Measurements from ENCODE around the gene CFAP221.

CFAP221 gene

DNA sequence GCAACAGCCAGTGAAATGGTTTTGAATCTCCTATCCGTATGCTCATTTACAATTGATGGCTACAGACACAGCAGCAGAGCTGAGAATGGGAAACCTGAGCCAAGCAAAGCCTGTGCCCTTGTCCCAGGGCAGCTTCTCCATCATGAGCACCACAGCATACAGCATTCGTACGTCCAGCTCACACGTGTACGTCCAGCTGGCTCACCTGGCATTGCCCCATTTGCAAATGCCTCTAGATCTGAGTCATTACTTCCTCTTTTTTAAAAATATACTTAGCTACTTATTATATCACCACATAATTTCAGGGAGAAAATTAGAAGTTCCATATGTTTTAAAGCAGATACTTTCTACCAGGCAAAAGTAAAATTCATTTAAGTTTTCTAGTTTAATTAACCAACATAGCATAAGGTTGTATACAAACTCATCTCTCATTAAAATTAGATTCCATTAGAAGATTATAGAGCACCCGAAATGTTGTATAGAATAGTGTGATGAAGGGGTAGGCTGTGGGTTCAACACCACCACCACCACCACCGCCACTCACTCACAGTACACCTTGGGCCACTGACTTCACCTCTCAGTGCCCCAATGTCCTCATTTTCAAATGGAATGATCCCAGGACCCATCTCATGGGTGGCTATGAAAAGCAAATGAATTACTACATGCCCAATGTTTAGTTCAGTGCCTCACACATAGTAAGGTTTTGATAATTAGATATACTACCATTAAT, 103.4 kb downstream of the CFAP221 start:
- DNase-seq, result no peak

DNA sequence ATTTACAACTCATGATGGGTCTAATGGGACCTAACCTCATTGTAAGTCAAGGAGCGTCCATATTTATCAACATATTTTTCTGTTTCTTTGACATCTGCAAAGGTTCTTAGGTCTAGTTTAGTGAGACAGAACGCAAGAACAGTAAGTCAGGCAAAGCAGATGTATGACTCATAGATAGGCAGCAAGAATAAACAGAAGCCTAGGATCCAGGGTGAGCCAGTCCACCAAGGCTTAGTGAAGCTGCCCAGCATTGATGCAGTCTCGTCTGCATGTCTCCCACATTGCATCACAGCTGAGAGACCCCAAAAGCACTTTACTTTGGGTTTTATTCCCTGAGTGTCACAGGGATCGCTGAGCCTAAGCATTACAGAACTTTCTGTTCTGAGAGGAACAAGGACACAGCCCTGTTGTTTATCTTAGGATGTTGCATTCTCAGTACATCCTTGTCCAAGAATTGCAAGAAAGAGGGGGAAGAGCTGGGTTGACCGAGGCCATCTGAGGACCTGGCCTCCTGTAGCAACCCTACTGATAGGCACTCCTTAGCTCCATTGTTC, 105.2 kb downstream of the CFAP221 start:
- no peak for DNase-seq

DNA sequence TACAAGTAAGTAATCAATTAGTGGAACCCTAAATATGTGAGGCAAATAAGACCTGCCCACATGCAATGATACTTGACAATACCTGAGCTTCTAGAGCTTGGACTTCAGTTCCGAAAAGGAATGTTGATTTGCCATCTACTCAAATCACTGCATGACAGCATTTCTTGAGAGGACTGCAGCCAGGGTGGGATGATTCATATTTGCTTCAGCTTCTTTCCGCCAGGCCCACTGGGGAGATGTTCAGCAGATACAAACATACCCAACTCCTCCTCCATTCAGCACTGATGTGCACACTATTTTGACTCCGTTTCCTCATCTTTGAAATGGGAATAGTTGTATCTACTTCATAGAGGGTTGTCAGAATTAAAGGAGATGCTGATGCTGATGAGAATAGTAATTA, 106.0 kb downstream of the CFAP221 start:
- no peak for DNase-seq

GRCh38 chr2:119650846-119651370, 106.7 kb downstream of the CFAP221 start:
- no peak for DNase-seq

DNA sequence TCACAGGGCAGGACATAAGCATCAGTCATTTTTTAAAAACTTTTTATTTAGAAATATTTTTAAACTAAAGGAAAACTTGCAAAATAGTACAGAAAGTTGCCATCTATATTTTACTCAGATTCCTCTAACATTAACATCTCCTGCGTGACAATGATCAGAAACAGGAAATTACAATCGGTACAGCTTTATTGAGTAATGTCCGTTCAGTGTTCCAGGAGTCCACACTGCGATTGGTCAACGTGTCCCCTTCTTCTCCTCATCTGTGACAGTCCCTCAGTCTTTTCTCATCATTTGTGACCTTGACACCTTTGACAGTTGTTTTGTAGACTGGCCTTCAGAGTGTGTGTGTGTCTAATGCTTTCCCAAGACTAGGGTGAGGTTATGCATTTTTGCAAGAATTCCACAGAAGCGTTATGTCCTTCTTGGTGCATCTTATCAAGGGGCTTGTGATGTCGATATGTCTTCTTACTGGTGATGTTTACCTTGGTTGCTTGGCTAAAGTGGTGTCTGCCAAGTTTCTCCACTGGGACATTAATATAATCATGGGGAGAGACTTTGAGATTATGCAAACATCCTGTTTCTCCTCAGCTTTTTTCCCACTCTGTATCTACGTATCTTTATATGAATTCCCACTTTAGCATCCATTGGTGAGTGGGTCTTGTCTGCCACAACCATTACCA, 113.4 kb downstream of the CFAP221 start:
- DNase-seq, result no peak

- DNase-seq, result peak; percentile 41
These were observed 115.5 kb downstream of the CFAP221 start for GRCh38 chr2:119659601-119660342.

DNA sequence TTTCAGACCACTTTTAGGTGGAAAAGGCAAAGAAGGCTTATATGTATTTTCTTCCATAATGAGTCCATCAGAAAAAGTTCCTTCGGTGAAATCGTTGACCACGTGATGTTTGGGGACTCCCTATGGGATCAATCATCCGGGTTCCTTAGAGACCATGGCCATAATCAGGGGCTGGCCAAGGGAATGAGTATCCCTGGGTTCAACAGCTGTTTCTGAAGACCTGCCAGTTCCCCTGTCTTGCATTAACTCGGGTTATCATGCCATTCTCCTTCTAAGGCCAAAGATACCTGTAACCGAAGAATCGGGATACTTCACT, 116.1 kb downstream of the CFAP221 start:
- DNase-seq, result no peak

GRCh38 chr2:119662297-119662696, 118.0 kb downstream of the CFAP221 start:
- no peak for DNase-seq

- no peak for DNase-seq
These were observed 124.3 kb downstream of the CFAP221 start for GRCh38 chr2:119668546-119668945.

DNA sequence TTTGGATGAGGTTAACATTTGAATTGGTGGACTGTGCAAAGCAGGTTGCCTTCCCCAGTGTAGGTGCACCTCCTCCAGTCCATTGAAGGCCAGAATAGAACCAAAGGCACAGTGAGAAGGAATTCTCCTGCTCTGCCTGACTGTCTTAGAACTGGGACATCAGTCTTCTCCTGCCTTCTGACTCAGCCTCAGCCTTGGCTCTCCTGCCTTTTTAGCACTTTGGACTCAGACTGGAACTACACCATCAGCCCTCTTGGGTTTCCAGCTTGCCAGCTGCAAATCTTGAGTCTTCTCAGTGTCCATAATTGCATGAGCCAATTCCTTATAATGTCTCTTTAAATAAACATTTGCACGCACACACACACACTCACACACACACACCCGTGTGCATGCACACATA, 126.8 kb downstream of the CFAP221 start:
- no peak for DNase-seq

GRCh38 chr2:119671752-119672151, 127.5 kb downstream of the CFAP221 start:
- no peak for DNase-seq

DNA sequence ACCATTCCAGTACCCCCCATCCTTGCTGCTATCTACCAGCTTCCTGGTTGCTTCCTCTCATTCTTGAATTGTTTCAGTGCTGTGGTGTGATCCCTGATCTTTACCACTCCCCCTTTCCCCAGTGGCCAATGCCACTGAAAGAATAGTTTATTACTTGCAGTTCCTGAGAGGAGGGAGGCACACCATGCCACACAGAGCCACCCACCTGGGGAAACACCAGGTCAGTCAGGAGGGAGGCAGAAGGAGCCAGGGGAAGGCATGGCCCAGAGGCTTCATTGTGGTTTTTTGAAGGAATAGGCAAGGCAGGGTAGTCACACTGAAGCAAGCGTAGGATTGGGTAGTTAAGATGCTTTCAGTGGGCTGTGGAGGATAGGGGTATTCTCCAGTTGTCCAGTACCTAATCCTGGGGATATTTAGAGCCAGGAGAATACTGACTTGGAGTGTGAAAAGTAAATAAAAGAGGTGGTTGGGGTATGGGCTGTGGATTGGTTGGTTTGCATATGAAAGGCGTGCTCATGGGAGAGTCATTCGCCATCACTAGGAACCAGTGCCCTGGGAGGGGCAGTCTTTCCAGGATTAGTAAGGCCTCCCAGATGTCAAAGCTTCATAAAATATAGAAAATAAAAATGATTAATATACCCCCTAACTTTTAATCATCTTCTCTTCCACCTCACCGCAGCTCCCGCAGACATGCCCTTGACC, 128.1 kb downstream of the CFAP221 start:
- no peak for DNase-seq

GRCh38 chr2:119673796-119674195, 129.5 kb downstream of the CFAP221 start:
- DNase-seq, result no peak

DNA sequence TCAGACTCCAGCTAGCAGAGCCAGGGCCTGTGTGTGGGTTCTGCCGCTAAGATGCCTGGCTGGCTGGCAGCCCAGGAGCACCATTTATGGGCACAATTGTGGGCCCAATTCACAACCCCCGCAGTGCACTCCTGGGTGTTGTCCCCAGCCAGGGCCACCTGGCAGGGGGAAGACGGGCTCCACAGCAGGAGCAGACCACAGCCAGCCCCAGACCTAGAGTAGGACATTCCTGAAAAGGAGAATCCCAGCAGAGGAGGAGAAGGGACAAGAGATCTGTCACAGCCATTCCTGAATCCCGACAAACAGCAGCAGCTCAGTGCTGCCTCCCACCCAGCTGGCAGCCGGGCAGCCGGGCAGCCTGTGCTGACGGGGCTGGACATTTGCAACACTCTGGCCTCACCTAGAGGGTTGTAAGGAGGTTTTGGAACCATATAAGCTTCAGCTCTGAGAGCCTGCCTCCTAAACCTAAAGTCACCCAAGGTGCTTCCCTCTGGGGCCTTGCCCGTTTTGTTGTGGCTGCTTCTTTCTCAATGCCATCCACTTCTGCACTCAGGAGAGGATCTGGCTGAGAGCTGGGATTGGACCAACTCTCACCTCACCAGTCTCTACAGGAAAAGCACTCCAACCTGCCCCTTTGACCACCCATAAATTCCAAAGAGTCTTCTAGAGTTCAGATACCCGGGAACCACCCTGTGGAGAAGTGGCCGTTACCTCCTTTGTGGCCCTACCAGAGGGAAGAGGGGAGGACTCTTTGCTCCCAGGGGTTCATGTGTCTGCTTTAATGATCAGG, 130.7 kb downstream of the CFAP221 start:
- no peak for DNase-seq

GRCh38 chr2:119678021-119678656, 133.9 kb downstream of the CFAP221 start:
- DNase-seq, result peak; percentile 56

DNA sequence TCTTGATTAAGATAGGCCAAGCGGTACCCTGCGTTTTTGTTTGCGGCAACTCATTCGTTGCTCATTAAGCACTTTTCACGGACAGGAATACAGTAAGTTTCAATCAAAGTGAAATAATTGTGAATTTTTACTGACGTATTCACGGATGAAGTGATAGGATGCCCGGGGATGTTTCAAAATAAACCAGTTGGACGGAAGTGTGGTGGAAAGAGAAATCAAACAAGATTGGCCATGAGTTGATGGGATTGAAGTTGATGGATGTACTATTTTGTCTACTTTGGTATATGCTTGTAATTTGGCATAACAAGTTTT, 135.2 kb downstream of the CFAP221 start:
- DNase-seq, result no peak

GRCh38 chr2:119679846-119680245, 135.6 kb downstream of the CFAP221 start:
- no peak for DNase-seq

- no peak for DNase-seq
These were observed 136.4 kb downstream of the CFAP221 start for GRCh38 chr2:119680457-119681202.

DNA sequence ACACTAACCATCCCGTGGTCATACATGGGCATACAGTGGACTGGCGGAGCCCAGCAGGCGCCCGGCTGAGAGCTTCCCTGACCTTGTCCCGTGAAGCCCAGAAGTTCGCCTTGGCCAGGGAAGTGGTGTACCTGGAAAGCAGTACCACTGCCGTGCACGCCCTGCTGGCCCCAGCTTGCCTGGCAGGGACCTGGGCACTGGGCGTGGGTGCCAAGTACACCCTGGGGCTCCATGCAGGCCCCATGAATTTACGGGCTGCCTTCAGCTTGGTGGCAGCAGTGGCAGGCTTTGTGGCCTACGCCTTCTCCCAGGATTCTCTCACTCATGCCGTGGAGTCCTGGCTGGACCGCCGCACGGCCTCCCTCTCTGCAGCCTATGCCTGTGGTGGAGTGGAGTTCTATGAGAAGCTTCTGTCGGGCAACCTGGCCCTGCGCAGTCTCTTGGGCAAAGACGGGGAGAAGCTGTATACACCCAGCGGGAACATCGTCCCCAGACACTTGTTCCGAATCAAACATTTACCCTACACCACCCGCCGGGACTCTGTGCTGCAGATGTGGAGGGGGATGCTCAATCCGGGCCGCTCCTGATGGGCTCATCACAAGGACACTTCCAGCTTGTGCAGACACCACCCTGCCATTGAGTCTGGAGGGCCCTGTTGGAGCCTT, 137.1 kb downstream of the CFAP221 start:
- no peak for DNase-seq

- no peak for DNase-seq
These were observed 137.6 kb downstream of the CFAP221 start for GRCh38 chr2:119681868-119682220.

DNA sequence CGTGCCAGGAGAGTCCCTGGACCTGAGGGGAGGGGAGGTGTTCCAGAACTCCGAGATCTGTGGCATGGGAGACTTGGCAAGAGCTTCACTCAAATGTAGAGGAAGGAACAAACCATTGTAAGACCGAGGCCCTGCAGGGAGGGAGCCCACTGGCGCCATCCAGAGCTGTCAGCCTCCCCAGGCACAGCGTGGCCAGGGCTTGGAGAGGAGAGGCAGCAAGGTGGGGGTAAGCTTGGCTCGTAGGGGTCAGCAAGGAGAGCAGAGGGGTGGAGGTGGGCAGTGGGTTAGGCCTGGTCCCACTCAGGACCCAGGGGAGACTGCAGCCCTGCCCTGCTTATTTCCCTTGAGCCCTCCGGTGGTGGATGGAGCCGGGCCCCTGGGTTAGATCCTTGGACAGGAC, 138.3 kb downstream of the CFAP221 start:
- no peak for DNase-seq
